ENCODE measurements around the gene MYB. TPM values are rescaled to one million over a fixed set of nuclear protein-coding genes. Genes with fewer than 3 reads are reported as not detected.
A peak's percentile ranks its signal among the peaks of the same experiment; 100 is the strongest.

Gene MYB
- total RNA-seq, 2 experiments from 2014 or later = 20.1 to 42.9 TPM

GRCh38 chr6:135176464-135176863 lies 4.6 kb upstream of the MYB start:
- intact Hi-C loops (cut with micrococcal nuclease; ENCODE audit: unreplicated experiment) = no loop called here
- H3K36me3 ChIP-seq (ENCODE audit: insufficient read depth, low read length) = no peaks in the 10 kb centered on the region
- H3K9me3 ChIP-seq (ENCODE audit: low read length) = no peaks in the 10 kb centered on the region
- TF ChIP-seq, protein P1, sequence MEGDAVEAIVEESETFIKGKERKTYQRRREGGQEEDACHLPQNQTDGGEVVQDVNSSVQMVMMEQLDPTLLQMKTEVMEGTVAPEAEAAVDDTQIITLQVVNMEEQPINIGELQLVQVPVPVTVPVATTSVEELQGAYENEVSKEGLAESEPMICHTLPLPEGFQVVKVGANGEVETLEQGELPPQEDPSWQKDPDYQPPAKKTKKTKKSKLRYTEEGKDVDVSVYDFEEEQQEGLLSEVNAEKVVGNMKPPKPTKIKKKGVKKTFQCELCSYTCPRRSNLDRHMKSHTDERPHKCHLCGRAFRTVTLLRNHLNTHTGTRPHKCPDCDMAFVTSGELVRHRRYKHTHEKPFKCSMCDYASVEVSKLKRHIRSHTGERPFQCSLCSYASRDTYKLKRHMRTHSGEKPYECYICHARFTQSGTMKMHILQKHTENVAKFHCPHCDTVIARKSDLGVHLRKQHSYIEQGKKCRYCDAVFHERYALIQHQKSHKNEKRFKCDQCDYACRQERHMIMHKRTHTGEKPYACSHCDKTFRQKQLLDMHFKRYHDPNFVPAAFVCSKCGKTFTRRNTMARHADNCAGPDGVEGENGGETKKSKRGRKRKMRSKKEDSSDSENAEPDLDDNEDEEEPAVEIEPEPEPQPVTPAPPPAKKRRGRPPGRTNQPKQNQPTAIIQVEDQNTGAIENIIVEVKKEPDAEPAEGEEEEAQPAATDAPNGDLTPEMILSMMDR (conservative IDR thresholded peaks at IDR 0.05; ENCODE audit: low read length) = no peak
- TF ChIP-seq EZH2phosphoT487 (IDR thresholded peaks at IDR 0.05; ENCODE audit: borderline replicate concordance, low read depth, low read length) = no peak
- no peaks in the 10 kb centered on the region for H3K9me2 ChIP-seq (ENCODE audit: insufficient read depth, low read length)
- peak; percentile 36 for DNase-seq (ENCODE audit: low spot score)
- peak overlapping the region; percentile 25 for H3K4me2 ChIP-seq (ENCODE audit: low read length)
- peak overlapping the region; percentile 31; the same call in 1 of the 2 replicates for H2AFZ ChIP-seq (ENCODE audit: low read length)
- H4K20me1 ChIP-seq (ENCODE audit: insufficient read depth, low read length) = no peaks in the 10 kb centered on the region
- peaks cover 32% of the 10 kb centered on the region for H3K4me1 ChIP-seq (ENCODE audit: insufficient read depth, low read length, poor library complexity, severe bottlenecking)
- H3K27ac ChIP-seq (ENCODE audit: low read depth, low read length, poor library complexity, severe bottlenecking) = no peak overlapping the region
- BruUV-seq (replicated peaks) = no TSS peak
- H3K4me3 ChIP-seq (ENCODE audit: low read depth, low read length, poor library complexity, severe bottlenecking) = no peak overlapping the region
- ChIA-PET POLR2A (interaction anchor here (0.9 to 4.2 kb wide), 4 partner anchors 11 to 74 kb away, joined by 3 to 16 read pairs (median 3); no protein-coding TSS in a partner anchor), CTCF (ENCODE audit: unreplicated experiment) (no interaction called here)
- no peaks in the 10 kb centered on the region for H3K79me2 ChIP-seq (ENCODE audit: insufficient read depth, low read depth, low read length)

- CTCF ChIA-PET (ENCODE audit: unreplicated experiment) = no interaction called here
- Histone ChIP-seq H3K27ac (ENCODE audit: low read depth, low read length, poor library complexity, severe bottlenecking) (no peak overlapping the region), H3K79me2 (ENCODE audit: insufficient read depth, low read depth, low read length) (peaks cover 24% of the 10 kb centered on the region), H3K9me3 (ENCODE audit: low read length) (no peaks in the 10 kb centered on the region), H3K4me2 (ENCODE audit: low read length) (peak overlapping the region; percentile 31; the same call in 1 of the 2 replicates), H2AFZ (ENCODE audit: low read length) (peak overlapping the region; percentile 63; the same call in 1 of the 2 replicates), H4K20me1 (ENCODE audit: insufficient read depth, low read length) (no peaks in the 10 kb centered on the region), H3K4me1 (ENCODE audit: insufficient read depth, low read length, poor library complexity, severe bottlenecking) (peaks cover 41% of the 10 kb centered on the region), H3K9me2 (ENCODE audit: insufficient read depth, low read length) (no peaks in the 10 kb centered on the region), H3K36me3 (ENCODE audit: insufficient read depth, low read length) (no peaks in the 10 kb centered on the region), H3K4me3 (ENCODE audit: low read depth, low read length, poor library complexity, severe bottlenecking) (no peak overlapping the region)
- DNase-seq (ENCODE audit: low spot score) = no peak
- POLR2A ChIA-PET = interaction anchor here (0.6 to 4.2 kb wide), 6 partner anchors 11 to 124 kb away, joined by 3 to 16 read pairs (median 4); no protein-coding TSS in a partner anchor
- no peak for TF ChIP-seq EZH2phosphoT487 (IDR thresholded peaks at IDR 0.05; ENCODE audit: borderline replicate concordance, low read depth, low read length)
- TF ChIP-seq, protein P1 (conservative IDR thresholded peaks at IDR 0.05; ENCODE audit: low read length) = no peak
- intact Hi-C loops (cut with micrococcal nuclease; ENCODE audit: unreplicated experiment) = no loop called here
- BruUV-seq (replicated peaks) = no TSS peak
Observed at GRCh38 chr6:135179372-135179771, 1.7 kb upstream of the MYB start.

DNA sequence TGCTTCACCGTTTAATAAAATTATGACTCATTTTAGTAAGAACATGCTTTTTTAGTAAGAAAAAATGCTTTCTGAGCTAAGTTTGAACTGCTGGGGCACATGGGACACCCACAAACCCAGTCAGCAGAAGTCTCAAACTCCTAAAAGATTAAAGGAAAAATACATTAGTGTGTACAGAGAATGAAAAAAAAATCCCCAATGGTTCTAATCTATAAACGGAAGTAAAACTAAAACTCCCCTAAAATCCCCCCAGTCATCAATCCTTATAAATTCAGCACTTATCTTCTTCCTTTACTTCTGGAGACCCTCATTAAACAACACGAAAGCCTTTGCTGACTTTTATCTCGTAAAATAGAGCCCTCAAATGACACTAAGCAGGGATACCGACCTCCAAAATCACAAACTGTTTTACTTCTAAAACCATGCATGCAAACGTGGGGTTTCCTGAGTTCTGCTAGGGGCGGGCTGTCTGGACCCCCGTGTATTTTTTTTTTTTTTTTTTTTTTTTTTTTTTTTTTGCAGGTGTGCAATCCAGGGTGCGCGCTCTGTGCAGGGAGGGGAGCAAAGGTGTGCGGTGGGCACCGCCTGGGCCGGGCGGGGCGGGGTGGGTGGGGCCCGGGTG lies 1.1 kb upstream of the MYB start:
- TF ChIP-seq, protein P1 (conservative IDR thresholded peaks at IDR 0.05; ENCODE audit: low read length) = no peak
- no peak for TF ChIP-seq EZH2phosphoT487 (IDR thresholded peaks at IDR 0.05; ENCODE audit: borderline replicate concordance, low read depth, low read length)
- H3K36me3 ChIP-seq (ENCODE audit: insufficient read depth, low read length) = peaks cover 3% of the 10 kb centered on the region; the same call in 1 of the 2 replicates
- no peaks in the 10 kb centered on the region for H3K9me3 ChIP-seq (ENCODE audit: low read length)
- DNase-seq (ENCODE audit: low spot score) = no peak
- peak overlapping the region; percentile 83 for H3K27ac ChIP-seq (ENCODE audit: low read depth, low read length, poor library complexity, severe bottlenecking)
- no TSS peak for BruUV-seq (replicated peaks)
- intact Hi-C loops (cut with micrococcal nuclease; ENCODE audit: unreplicated experiment) = loop anchor here (5.0 kb wide), 1 partner anchor 168 kb away; no protein-coding TSS in a partner anchor
- peak overlapping the region; percentile 97 for H3K4me3 ChIP-seq (ENCODE audit: low read depth, low read length, poor library complexity, severe bottlenecking)
- H4K20me1 ChIP-seq (ENCODE audit: insufficient read depth, low read length) = no peaks in the 10 kb centered on the region
- peak overlapping the region; percentile 99 for H3K4me2 ChIP-seq (ENCODE audit: low read length)
- POLR2A ChIA-PET = interaction anchor here (0.6 to 4.2 kb wide), 9 partner anchors 10 to 232 kb away, joined by 3 to 16 read pairs (median 3); no protein-coding TSS in a partner anchor
- H3K9me2 ChIP-seq (ENCODE audit: insufficient read depth, low read length) = no peaks in the 10 kb centered on the region
- H2AFZ ChIP-seq (ENCODE audit: low read length) = peak overlapping the region; percentile 88
- CTCF ChIA-PET (ENCODE audit: unreplicated experiment) = interaction anchor here (0.7 kb wide), 1 partner anchor 12 kb away, joined by 3 read pairs; no protein-coding TSS in a partner anchor
- peaks cover 48% of the 10 kb centered on the region for H3K4me1 ChIP-seq (ENCODE audit: insufficient read depth, low read length, poor library complexity, severe bottlenecking)
- peaks cover 31% of the 10 kb centered on the region for H3K79me2 ChIP-seq (ENCODE audit: insufficient read depth, low read depth, low read length)

All from OCI-LY7 (cell line).